WI38 (cell line): Measurements from ENCODE around the gene MAGEB2.

Experiments used
- H3K4me3 ChIP-seq: 2 replicates; pipeline ENCODE4 v1.5.1; 2011; ENCODE audit warnings: low read depth, mild to moderate bottlenecking, control low read depth, low read length
- TF ChIP-seq, protein P1 (sequence below): IDR thresholded peaks from 2 replicates; pipeline ENCODE4 v1.5.1; 2012; ENCODE audit warnings: low read depth, mild to moderate bottlenecking, control low read depth, low read length

The MAGEB2 gene

DNA sequence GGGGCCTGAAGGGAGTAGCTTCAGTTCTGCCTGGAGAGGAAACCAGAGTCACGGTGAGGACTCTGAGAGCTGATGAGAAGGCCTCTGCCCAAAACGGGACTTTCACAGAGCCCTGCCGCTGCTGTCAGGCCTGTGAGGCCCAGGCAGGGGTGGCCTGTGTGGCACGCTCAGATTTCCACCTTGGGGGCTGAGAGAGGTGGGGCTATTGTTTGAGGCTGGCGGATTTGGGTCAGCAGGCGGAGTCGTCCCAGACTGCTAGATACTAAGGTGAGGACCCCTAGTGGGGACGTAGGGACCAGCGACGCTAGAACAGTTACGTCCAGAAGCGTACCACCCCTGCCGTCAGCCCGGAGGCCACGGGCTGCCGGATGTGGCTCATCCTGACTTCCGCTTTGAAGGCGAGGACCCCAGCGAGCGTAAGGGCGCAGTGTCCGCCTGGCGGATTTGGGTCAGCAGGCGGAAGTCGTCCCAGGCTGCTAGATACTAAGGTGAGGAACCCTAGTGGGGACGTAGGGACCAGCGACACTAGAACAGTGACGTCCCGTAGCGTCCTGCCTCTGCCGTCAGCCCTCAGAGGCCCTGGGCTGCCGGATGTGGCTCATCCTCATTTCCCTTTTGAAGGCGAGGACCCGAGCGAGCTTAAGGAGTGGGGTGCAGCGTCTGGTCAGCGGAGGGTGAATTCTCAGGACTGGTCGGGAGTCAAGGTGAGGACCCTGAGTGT lies 31.6 kb downstream of the MAGEB2 start, which contains the start of gene MAGEB1:
MAGEB1 (plus strand) TSS at position 378 of the 721 bp plus-strand sequence. CDS start 3,348 bp downstream, outside the sequence.
- TF ChIP-seq, protein P1, sequence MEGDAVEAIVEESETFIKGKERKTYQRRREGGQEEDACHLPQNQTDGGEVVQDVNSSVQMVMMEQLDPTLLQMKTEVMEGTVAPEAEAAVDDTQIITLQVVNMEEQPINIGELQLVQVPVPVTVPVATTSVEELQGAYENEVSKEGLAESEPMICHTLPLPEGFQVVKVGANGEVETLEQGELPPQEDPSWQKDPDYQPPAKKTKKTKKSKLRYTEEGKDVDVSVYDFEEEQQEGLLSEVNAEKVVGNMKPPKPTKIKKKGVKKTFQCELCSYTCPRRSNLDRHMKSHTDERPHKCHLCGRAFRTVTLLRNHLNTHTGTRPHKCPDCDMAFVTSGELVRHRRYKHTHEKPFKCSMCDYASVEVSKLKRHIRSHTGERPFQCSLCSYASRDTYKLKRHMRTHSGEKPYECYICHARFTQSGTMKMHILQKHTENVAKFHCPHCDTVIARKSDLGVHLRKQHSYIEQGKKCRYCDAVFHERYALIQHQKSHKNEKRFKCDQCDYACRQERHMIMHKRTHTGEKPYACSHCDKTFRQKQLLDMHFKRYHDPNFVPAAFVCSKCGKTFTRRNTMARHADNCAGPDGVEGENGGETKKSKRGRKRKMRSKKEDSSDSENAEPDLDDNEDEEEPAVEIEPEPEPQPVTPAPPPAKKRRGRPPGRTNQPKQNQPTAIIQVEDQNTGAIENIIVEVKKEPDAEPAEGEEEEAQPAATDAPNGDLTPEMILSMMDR, result no peak
- no peak within 1 kb of the TSS for H3K4me3 ChIP-seq

DNA sequence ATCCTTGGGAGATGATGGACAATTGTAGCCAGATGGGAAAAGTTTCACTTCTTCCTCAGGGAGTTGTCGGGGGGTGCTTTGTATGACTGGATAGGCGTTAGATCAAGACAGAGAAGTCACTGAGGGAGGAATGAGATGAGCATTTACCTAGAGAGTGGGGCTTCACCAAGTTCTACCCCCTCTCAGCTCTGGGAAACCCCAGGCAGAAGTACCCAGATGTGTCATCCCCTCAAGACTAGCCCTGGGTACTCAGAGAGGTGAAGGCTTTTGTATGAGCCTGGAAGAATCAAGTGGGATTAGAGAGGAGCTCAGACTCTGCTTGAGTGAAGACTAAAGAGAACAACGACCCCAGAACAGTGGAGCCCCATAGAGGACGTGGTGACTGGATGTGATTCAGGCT lies 33.5 kb downstream of the MAGEB2 start:
- TF ChIP-seq, protein P1, result no peak
- H3K4me3 ChIP-seq, result no peak overlapping the region

DNA sequence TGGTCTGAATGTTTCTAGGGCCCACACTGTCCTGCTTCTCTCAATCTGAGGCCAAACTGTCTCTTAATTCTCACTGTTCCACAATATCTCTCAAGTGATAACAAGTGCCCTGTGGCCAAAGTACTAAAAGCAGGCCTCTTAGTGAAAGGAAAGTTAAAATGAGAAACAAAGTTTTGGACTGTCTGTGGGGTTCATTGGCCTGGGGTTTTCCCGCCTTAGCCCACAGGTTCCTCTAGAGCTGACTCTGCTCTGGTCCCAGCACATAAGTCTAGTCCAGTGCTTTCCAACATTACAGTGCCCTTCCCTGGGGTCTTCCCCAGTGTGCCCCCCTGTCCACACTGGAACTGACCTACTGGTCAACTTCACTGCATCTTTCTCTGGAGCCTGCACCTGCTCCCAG lies 37.9 kb downstream of the MAGEB2 start:
- TF ChIP-seq, protein P1, result no peak
- H3K4me3 ChIP-seq, result no peak overlapping the region

DNA sequence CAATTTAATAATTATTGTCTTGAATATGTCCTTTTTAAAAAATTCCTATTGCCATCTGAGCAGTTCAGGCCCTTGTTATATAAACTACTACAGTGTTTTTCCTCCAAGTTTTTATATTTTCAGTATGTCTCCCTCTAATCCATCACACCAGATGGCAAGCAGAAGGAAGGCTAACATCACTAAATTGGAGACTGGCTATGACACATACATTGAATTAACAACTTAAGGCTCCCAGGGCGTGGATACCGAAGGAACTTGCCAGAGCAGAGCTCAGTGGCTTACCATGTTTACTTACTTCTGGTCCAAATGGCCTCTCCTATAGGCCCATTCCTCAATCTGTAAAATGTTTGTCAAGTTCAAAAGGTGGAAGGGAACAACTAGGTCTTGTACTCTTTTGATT lies 44.6 kb downstream of the MAGEB2 start:
- TF ChIP-seq, protein P1, result no peak
- no peak overlapping the region for H3K4me3 ChIP-seq

DNA sequence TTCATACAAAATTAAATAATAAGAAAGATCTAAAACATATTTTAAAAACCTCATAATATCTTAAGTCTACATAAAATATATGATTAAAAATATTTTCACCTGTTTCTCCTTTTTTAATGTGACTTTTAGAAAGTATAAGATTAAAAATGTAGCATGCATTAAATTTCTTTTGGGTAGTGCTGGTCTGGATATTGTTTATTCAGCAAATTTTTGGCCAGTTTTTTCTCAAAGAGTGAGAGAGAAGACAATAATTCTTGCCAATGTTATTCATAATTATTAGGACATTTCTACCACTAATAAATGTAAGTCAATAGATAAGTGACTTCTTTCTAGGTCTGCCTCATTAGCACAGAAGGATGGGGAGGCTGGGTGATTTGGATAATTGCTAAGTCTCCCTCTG lies 45.6 kb downstream of the MAGEB2 start:
- TF ChIP-seq, protein P1, result no peak
- H3K4me3 ChIP-seq, result no peak overlapping the region

DNA sequence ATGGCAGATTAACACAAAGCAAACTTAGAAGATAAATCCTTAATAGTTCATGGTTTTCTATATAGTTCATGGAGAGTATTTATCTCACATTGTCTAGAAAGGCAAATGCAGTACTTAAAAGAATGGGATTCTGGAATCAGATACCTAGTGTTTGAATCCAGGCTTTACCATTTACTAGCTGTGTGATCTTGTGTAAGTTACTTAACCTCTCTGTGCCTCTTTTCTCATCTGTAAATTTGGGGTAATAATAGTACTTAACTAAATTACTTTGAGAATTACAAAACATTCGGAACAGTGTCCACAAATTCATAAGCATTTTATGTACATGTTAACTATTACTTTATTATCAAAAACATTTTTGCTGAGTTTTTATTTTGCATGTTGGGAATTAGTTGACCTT lies 47.4 kb downstream of the MAGEB2 start:
- TF ChIP-seq, protein P1, result no peak
- no peak overlapping the region for H3K4me3 ChIP-seq
